ENCODE data around the gene LIPG. TPM values are rescaled to one million over a fixed set of nuclear protein-coding genes. Genes with fewer than 3 reads are reported as not detected.

LIPG gene
- total and polyA plus RNA-seq, 2 experiments from 2014 or later: 43.4 to 85.2 TPM

GRCh38 chr18:49547701-49548100, 14.2 kb upstream of the LIPG start:
- Histone ChIP-seq H3K9me2 (replicated peaks; ENCODE audit: insufficient read depth) (no peaks in the 10 kb centered on the region), H3K9me3 (ENCODE audit: low read depth) (no peaks in the 10 kb centered on the region), H3K4me3 (no peak overlapping the region), H3K27ac (peak overlapping the region; percentile 50), H4K20me1 (ENCODE audit: insufficient read depth, poor library complexity, severe bottlenecking) (no peaks in the 10 kb centered on the region), H3K36me3 (replicated peaks; ENCODE audit: insufficient read depth, low read depth) (no peaks in the 10 kb centered on the region), H2AFZ (no peak overlapping the region), H3K4me1 (ENCODE audit: insufficient read depth) (no peaks in the 10 kb centered on the region), H3K4me2 (no peak overlapping the region), H3K79me2 (no peaks in the 10 kb centered on the region), H3K27me3 (no peaks in the 10 kb centered on the region)
- no peak for DNase-seq (ENCODE audit: low spot score)
- TF ChIP-seq EZH2phosphoT487 (IDR thresholded peaks at IDR 0.05; ENCODE audit: low read depth, severe bottlenecking, unreplicated experiment) (no peak), EZH2 (IDR thresholded peaks at IDR 0.05; ENCODE audit: borderline replicate concordance) (no peak), CTCF (IDR thresholded peaks at IDR 0.05; ENCODE audit: poor library complexity) (no peak)
- WGBS (ENCODE audit: low lambda C conversion rate, missing lambda C conversion rate): 0% methylated on average over 1 of the region's 1 CpG

DNA sequence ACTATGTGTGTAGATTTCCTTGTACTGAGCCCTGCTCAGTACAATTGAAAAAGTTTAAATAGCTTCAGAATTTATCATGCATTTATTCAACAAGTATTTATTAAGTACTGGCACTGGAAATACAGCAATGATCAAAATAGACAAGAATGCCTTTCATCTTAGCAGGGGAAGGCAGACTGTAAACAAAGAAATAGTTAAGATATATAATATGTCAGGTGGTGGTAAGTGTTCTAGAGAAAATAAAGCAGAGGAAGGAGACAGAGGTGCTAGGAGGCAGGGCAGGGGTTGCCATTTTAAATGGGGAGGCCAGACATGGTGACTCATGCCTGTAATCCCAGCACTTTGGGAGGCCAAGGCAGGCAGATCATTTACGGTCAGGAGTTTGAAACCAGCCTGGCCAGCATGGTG, 13.6 kb upstream of the LIPG start:
- Histone ChIP-seq H4K20me1 (ENCODE audit: insufficient read depth, poor library complexity, severe bottlenecking) (no peaks in the 10 kb centered on the region), H3K9me2 (replicated peaks; ENCODE audit: insufficient read depth) (no peaks in the 10 kb centered on the region), H3K4me3 (no peak overlapping the region), H3K36me3 (replicated peaks; ENCODE audit: insufficient read depth, low read depth) (no peaks in the 10 kb centered on the region), H3K79me2 (no peaks in the 10 kb centered on the region), H3K27ac (peak overlapping the region; percentile 54), H3K27me3 (no peaks in the 10 kb centered on the region), H3K4me2 (no peak overlapping the region), H3K4me1 (ENCODE audit: insufficient read depth) (no peaks in the 10 kb centered on the region), H2AFZ (no peak overlapping the region), H3K9me3 (ENCODE audit: low read depth) (no peaks in the 10 kb centered on the region)
- no peak for TF ChIP-seq EZH2 (IDR thresholded peaks at IDR 0.05; ENCODE audit: borderline replicate concordance)
- no peak for TF ChIP-seq EZH2phosphoT487 (IDR thresholded peaks at IDR 0.05; ENCODE audit: low read depth, severe bottlenecking, unreplicated experiment)
- TF ChIP-seq CTCF (IDR thresholded peaks at IDR 0.05; ENCODE audit: poor library complexity): no peak
- DNase-seq (ENCODE audit: low spot score): peak; percentile 38
- WGBS (ENCODE audit: low lambda C conversion rate, missing lambda C conversion rate): 28% methylated on average over 1 of the region's 1 CpG

DNA sequence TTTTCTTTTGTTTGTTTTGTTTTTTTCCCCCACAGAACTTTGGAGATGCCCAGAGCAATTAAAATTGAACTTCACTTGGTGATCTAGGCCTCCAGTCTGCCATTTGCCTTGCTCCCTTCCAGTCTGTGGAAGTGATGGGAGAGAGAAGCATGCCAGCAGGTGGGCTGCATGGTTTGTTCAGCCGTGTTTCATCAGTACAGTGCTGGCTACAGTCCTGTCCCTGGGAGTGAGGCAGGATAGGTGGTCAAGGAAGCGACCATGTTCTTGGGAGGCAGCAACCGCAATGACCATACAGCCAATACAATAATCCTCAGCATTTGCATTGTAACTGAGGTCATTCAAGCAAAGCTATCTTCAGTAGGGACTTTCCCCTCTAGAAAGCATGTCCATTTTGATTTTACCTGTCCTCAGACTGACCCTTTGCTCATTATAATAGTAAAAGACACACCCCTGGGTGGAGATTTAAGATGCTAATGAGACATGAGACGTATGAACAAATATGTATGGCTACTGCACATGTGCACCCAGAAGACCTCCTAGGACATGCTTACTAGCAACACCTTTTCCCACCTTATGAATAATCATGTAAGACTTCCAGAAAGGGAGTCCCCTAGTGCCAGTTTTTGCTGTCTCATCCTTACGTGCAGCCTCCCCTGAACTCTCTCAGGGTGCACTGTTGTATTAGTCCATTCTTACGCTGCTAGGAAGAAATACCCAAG, 11.1 kb upstream of the LIPG start:
- Histone ChIP-seq H3K9me3 (ENCODE audit: low read depth) (no peaks in the 10 kb centered on the region), H3K36me3 (replicated peaks; ENCODE audit: insufficient read depth, low read depth) (no peaks in the 10 kb centered on the region), H3K4me2 (no peak overlapping the region), H3K79me2 (no peaks in the 10 kb centered on the region), H3K27ac (no peak overlapping the region), H3K4me1 (ENCODE audit: insufficient read depth) (no peaks in the 10 kb centered on the region), H3K9me2 (replicated peaks; ENCODE audit: insufficient read depth) (no peaks in the 10 kb centered on the region), H3K27me3 (no peaks in the 10 kb centered on the region), H4K20me1 (ENCODE audit: insufficient read depth, poor library complexity, severe bottlenecking) (no peaks in the 10 kb centered on the region), H3K4me3 (no peak overlapping the region), H2AFZ (no peak overlapping the region)
- DNase-seq (ENCODE audit: low spot score): no peak
- TF ChIP-seq EZH2 (IDR thresholded peaks at IDR 0.05; ENCODE audit: borderline replicate concordance): no peak
- TF ChIP-seq CTCF (IDR thresholded peaks at IDR 0.05; ENCODE audit: poor library complexity): no peak
- TF ChIP-seq EZH2phosphoT487 (IDR thresholded peaks at IDR 0.05; ENCODE audit: low read depth, severe bottlenecking, unreplicated experiment): no peak
- WGBS (ENCODE audit: low lambda C conversion rate, missing lambda C conversion rate): 93% methylated on average over 6 of the region's 6 CpGs
